ENCODE measurements around the gene ZBTB5.
"Not testable (repeated sequence)": the region's sequence is repeated elsewhere in the genome, so short reads cannot be mapped to it uniquely, and the experiment has no call there.

The ZBTB5 gene

DNA sequence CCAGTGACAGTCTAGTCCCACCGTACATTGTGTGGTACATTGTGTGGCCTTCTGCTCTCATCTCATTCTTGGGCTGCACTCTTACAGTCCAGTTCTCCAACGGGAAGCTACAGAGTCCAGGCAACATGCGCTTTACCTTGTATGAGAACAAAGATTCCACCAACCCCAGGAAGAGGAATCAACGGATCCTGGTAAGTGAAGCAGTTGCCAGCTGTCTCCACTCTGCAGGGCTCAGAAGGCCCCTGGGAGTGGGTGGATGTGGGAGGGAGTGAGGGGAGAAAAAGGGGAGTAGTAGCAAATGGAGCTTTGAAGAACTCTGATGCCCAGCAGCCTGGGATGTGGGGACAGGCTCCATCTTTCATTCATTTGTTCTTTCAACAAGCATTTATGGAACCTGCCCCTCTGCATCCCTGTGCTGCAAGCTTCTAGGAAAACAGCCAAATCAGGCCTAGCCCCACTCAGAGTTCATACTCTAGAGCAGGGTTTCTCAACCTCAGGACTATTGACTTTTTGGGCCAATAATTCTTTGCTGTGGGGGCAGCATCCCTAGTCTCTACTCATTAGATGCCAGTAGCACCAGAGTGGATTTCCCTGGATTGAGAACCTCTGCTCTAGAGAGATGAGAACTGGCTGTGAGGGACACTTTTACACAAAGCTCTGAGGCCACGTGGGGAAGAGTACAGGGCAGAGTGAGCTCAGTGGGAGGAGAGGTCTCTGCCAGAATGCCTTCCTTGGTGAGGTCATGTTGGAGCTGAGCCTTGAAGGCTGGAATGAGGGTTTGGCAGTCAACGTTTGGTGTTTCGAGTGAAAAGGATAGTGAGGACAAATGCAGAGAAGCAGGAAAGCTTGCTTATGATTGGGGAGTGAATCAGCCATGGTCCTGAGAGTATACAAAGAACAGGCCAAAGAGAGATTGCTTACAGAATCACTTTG lies 21.6 kb upstream of the ZBTB5 start:
- no peak for DNase-seq (ENCODE audit: low read depth in 2 of 2)

- DNase-seq (ENCODE audit: low read depth in 2 of 2), result no peak
Measured at GRCh38 chr9:37486256-37486615, 21.0 kb upstream of the ZBTB5 start.

GRCh38 chr9:37485389-37486255 lies 20.4 kb upstream of the ZBTB5 start, which contains the start of gene POLR1E:
Gene POLR1E (plus strand): TSS chr9:37485948. CDS start chr9:37486048, 100 bp downstream.
- DNase-seq (ENCODE audit: low read depth in 2 of 2), result peak; percentile 89 to 93

GRCh38 chr9:37480759-37481158 lies 15.5 kb upstream of the ZBTB5 start:
- no peak for DNase-seq (ENCODE audit: low read depth in 2 of 2)

DNA sequence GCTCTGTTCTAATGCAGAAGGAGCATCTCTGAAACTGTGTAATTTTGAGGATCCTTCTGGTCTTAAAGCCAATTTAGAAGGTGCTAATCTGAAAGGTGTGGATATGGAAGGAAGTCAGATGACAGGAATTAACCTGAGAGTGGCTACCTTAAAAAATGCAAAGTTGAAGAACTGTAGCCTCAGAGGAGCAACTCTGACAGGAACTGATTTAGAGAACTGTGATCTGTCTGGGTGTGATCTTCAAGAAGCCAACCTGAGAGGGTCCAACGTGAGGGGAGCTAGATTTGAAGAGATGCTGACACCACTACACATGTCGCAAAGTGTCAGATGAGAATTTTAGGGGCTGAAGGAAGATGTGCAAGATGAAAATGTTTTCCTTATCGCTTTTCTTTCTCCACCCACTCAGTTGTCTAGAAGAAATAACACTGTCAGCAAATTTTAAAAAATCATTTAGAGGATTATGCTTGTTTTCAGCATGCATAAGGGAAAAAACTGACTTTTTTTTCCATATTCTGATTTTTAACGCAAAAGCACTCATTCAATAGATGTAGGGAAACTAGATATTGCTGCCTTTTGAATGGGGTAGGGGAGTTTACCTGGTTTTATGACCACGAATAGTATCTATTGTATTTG lies 12.9 kb upstream of the ZBTB5 start:
- DNase-seq (ENCODE audit: low read depth in 2 of 2), result not testable (repeated sequence)

DNA sequence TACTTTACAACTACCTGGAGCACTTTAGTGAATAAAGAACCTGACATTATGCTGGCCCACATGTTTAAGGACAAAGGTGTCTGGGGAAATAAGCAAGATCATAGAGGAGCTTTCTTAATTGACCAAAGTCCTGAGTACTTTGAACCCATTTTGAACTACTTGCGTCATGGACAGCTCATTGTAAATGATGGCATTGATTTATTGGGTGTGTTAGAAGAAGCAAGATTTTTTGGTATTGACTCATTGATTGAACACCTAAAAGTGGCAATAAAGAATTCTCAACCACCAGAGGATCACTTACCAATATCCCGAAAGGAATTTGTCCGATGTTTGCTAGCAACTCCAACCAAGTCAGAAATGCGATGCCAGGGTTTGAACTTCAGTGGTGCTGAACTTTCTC lies 12.2 kb upstream of the ZBTB5 start:
- not testable (repeated sequence) for DNase-seq (ENCODE audit: low read depth in 2 of 2)

DNA sequence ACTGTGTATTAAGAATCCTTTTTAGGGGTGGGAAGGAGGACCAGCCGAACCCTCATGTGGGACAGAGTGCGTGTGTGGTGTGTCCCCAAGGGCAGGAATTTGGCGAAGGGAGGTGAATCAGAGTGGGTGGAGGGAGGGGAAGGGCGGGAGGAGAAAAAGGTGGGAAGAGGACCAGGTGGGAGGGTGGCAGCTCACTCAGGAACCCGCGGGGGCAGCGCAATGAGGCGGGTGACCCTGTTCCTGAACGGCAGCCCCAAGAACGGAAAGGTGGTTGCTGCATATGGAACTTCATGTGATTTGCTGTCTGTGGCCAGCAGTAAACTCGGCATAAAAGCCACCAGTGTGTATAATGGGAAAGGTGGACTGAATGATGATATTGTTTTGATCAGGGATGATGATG lies 11.7 kb upstream of the ZBTB5 start:
- no peak for DNase-seq (ENCODE audit: low read depth in 2 of 2)

GRCh38 chr9:37474438-37474837 lies 9.2 kb upstream of the ZBTB5 start:
- no peak for DNase-seq (ENCODE audit: low read depth in 2 of 2)

DNA sequence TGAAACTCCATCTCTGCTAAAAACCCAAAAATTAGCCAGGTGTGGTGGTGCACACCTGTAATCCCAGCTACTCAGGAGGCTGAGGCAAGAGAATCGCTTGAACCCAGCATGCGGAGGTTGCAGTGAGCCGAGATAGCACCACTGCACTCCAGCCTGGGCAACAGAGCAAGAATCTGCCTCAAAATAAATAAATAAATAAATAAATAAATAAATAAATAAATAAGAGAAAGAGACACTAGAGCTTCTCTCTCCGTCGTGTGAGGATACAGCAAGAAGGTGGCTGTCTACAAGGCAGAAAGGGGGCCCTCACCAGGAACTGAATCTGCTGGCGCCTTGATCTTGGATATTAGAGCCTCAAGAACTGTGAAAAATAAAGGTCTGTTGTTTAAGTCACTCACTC lies 8.7 kb upstream of the ZBTB5 start:
- DNase-seq (ENCODE audit: low read depth in 2 of 2), result not testable (repeated sequence)

DNA sequence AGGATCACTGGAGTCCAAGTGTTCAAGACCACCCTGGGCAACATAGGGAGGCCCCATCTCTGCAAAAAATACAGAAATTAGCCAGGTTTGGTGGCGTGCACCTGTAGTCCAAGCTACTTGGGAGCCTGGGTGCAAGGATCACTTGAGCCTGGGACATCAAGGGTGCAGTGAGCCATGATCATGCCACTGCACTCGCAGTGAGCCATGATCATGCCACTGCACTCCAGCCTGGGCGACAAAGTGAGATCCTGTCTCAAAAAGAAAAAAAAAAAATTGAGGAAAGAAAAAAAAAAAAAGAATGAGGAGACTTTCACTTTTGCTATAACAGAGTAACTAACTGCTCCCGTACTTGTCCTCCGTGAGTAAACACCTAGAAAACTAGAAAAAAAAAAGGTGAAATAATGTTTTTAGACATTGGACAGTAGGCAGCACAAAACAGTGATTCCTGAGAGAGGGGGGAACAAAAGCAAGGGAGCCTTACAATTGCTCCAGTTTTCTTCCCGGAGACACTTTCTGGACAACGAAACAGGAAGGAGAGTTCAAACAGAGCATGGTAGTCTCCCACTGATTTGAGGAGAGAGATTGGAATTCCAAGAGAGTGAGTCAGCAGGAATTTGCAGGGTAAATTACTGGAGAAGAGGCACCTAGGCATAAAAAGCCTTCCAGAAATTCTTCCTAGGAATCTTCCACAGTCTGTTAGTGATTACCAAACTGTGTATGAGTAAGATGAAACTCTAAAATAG lies 6.9 kb upstream of the ZBTB5 start:
- no peak for DNase-seq (ENCODE audit: low read depth in 2 of 2)

GRCh38 chr9:37468620-37469019 lies 3.4 kb upstream of the ZBTB5 start:
- no peak for DNase-seq (ENCODE audit: low read depth in 2 of 2)

GRCh38 chr9:37467530-37467929 lies 2.3 kb upstream of the ZBTB5 start:
- DNase-seq (ENCODE audit: low read depth in 2 of 2), result not testable (repeated sequence)

DNA sequence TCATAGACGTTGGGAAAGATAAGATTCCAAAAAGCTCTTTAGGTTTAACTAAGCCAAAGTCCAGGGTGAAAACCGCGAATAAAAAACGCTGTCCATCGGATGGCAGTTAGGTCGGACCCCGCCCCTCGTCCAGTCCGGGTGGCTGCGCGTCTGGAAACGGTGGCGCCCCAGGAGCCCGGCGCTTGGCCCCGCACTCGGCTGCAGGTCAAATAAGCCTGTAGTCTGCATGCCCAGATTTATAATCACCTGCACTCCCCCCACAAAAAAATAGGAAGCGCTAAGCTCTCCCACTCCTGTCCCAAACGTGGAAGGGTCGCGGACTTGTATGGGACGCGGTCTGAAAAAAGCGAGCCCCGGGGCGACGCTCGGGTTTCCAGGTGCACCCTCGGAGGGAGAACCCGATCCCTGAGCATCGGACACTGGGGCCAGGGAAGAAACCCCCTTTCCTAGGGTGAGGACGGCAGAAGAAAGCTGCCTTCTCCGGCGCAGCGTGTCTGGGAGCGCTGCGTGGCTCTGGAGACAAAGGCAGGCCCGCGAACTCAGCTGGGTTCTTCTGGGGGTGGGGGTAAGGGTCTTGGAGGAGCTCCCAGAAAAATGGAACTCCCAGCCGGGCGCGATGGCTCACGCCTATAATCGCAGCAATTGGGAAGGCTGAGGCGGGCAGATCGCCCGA lies 923 bp upstream of the ZBTB5 start:
- no peak for DNase-seq (ENCODE audit: low read depth in 2 of 2)

- DNase-seq (ENCODE audit: low read depth in 2 of 2), result peak; percentile 45 to 84
Measured at GRCh38 chr9:37464426-37465248, 613 bp downstream of the ZBTB5 start.

DNA sequence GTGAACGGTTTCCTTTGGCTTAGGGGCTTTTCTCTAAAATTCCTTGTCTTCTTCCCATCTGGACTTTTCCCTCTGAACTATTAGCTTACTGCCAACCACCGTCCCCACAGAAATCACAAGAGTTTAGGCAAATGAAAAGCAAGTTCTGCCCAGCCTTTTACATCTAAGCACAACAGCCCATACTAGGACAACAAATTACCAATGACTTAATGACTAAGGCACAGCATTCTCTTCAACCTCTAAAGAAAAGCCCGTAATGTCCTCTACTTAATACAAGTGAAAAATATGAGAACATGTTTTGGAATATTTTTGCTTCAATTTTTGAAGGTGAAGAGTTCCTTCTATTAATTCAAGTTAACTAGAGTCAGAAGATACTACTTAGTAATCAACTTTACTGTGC lies 1.2 kb downstream of the ZBTB5 start:
- no peak for DNase-seq (ENCODE audit: low read depth in 2 of 2)

DNA sequence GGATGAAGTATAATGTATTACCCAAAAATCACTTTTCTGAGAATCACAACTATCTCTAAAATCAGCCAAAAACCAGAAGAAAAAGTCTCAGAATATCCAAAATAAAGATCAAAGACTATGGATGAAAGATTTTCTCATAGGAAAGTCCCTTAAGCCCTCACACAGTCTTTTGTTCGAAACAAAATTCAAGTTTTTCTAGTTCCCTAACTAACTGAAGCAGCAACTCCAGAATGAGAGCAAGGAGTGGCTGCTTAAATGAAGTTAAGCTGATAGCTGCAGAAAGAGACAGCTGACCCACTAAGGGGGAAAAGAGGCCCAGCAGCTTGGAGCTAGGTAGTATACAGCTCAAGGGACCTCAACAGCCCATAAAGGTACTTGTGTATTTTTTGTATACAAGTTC lies 8.4 kb downstream of the ZBTB5 start:
- no peak for DNase-seq (ENCODE audit: low read depth in 2 of 2)

DNA sequence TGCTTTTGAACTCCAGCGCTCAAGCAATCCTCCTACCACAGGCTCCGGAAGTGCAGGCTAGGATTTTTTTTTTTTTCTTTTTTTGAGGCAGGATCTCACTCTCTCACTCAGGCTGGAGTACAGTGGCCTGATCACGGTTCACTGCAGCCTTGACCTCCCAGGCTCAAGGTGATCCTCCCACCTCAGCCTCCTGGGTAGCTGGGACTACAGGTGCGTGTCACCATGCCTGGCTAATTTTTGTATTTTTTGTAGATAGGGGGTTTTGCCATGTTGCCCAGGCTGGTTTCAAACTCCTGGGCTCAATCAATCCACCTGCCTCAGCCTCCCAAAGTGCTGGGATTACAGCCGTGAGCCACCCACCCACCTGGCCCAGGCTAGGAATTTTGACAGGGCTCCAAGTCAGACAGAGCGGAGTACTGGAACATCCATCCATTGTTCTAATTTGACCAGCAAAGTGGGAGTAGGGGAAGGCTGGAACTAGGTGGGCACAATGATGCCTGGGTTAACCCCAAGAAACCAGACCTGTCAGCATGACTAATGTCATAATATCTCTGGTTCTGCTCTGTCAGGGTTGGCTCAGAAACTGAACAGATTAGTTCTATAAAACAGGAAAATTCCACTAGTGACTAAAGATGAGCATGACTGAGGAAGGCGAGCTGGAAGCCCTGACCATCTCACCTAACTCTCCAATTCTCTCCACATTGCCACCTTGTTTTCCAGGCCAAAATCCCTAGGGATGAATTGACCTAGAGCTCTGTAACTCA lies 9.2 kb downstream of the ZBTB5 start:
- no peak for DNase-seq (ENCODE audit: low read depth in 2 of 2)

GRCh38 chr9:37454238-37454637 lies 11.0 kb downstream of the ZBTB5 start:
- no peak for DNase-seq (ENCODE audit: low read depth in 2 of 2)

- no peak for DNase-seq (ENCODE audit: low read depth in 2 of 2)
Measured at GRCh38 chr9:37453827-37454226, 11.4 kb downstream of the ZBTB5 start.

All from stimulated activated CD8-positive, alpha-beta memory T cell treated with anti-CD3 and anti-CD28 coated beads, Interleukin-7, amount 100 ng/mL, for 4 hours (primary cell).